HEK293 (cell line): ENCODE results near the gene TTF2.
A peak's percentile ranks its signal among the peaks of the same experiment; 100 is the strongest.

Experiments used
- CTCF ChIA-PET: fragments of 350-600 bp; formaldehyde crosslinking; extraction: SDS; loops from one replicate; lab custom pipeline; 2021; ENCODE audit warnings: antibody characterized with exemption; lab: Yijun Ruan, JAX
- POLR2A ChIA-PET: fragments of 300-600 bp; formaldehyde crosslinking; extraction: SDS; loops from one replicate; lab custom pipeline; 2020; ENCODE audit warnings: antibody characterized with exemption, inconsistent platforms; lab: Yijun Ruan, JAX
- H3K27ac ChIP-seq: fragments of 200-500 bp; sonication (Bioruptor generic); 2 replicates; pipeline ENCODE4 v1.5.1; 2014; ENCODE audit warnings: low read depth, low read length, control low read depth, inconsistent platforms; ENCODE audit errors: extremely low read depth
- H3K36me3 ChIP-seq, 2 experiments: fragments of 200-500 bp in 1 of 2; sonication (Bioruptor generic) in 1 of 2; 1 replicate in 1 of 2; 2 replicates in 1 of 2; pipeline ENCODE4 v1.5.1; 2014 to 2017; ENCODE audit warnings: inconsistent platforms in 2 of 2, low read length in 2 of 2; ENCODE audit not compliant: control insufficient read depth in 2 of 2, insufficient read depth in 1 of 2
- H3K4me1 ChIP-seq: fragments of 200-500 bp; sonication (Bioruptor generic); 2 replicates; pipeline ENCODE4 v1.5.1; 2014; ENCODE audit warnings: mild to moderate bottlenecking, low read length, inconsistent platforms; ENCODE audit not compliant: control insufficient read depth, insufficient read depth
- H3K4me3 ChIP-seq: 2 replicates; pipeline ENCODE4 v1.5.1; 2011; ENCODE audit warnings: low read depth, mild to moderate bottlenecking, control low read depth, low read length, moderate library complexity
- H3K9me3 ChIP-seq: fragments of 200-500 bp; sonication (Bioruptor generic); 2 replicates; pipeline ENCODE4 v1.5.1; 2014; ENCODE audit warnings: low read depth, low read length, inconsistent platforms; ENCODE audit not compliant: control insufficient read depth, insufficient read depth
- KLF10 ChIP-seq: fragments of 450-650 bp; IDR thresholded peaks from 2 replicates; pipeline ENCODE4 v1.5.1; 2018; ENCODE audit warnings: missing biosample characterization, mild to moderate bottlenecking, missing genetic modification characterization
- MEIS1 ChIP-seq: sonication (generic); formaldehyde crosslinking; IDR thresholded peaks from 2 replicates; pipeline ENCODE4 v1.8.1; 2022; ENCODE audit warnings: missing genetic modification reagents, mild to moderate bottlenecking, borderline replicate concordance
- MZF1 ChIP-seq: fragments of 450-650 bp; formaldehyde crosslinking; IDR thresholded peaks from 2 replicates; pipeline ENCODE4 v1.5.1; 2017; ENCODE audit warnings: missing biosample characterization, missing genetic modification characterization, borderline replicate concordance
- REPIN1 ChIP-seq: fragments of 450-650 bp; formaldehyde crosslinking; IDR thresholded peaks from 2 replicates; pipeline ENCODE4 v1.5.1; 2017; ENCODE audit warnings: missing biosample characterization, missing genetic modification characterization, low read depth
- ZFP41 ChIP-seq: fragments of 450-650 bp; formaldehyde crosslinking; IDR thresholded peaks from 2 replicates; pipeline ENCODE4 v1.5.1; 2016; ENCODE audit warnings: missing biosample characterization, missing genetic modification characterization, borderline replicate concordance
- ZNF221 ChIP-seq: fragments of 450-650 bp; formaldehyde crosslinking; IDR thresholded peaks from 2 replicates; pipeline ENCODE4 v1.5.1; 2017; ENCODE audit warnings: missing biosample characterization, missing genetic modification characterization, borderline replicate concordance
- ZNF530 ChIP-seq: fragments of 450-650 bp; formaldehyde crosslinking; IDR thresholded peaks from 2 replicates; pipeline ENCODE4 v1.5.1; 2016; ENCODE audit warnings: low read depth, missing biosample characterization, missing genetic modification characterization
- ZNF558 ChIP-seq: fragments of 450-650 bp; formaldehyde crosslinking; IDR thresholded peaks from 2 replicates; pipeline ENCODE4 v1.5.1; 2016; ENCODE audit warnings: missing biosample characterization, missing genetic modification characterization
- ZNF629 ChIP-seq: fragments of 450-650 bp; formaldehyde crosslinking; IDR thresholded peaks from 2 replicates; pipeline ENCODE4 v1.5.1; 2017; ENCODE audit warnings: missing biosample characterization, missing genetic modification characterization
- ZNF701 ChIP-seq: fragments of 450-650 bp; formaldehyde crosslinking; IDR thresholded peaks from 2 replicates; pipeline ENCODE4 v1.5.1; 2016; ENCODE audit warnings: missing biosample characterization, missing genetic modification characterization
- ZNF837 ChIP-seq: fragments of 450-650 bp; formaldehyde crosslinking; IDR thresholded peaks from 2 replicates; pipeline ENCODE4 v1.5.1; 2016; ENCODE audit warnings: missing biosample characterization, missing genetic modification characterization
- TF ChIP-seq, protein P1 (sequence below): fragments of 450-650 bp; formaldehyde crosslinking; IDR thresholded peaks from 2 replicates; pipeline ENCODE4 v1.5.1; 2016; ENCODE audit warnings: missing biosample characterization, missing genetic modification characterization
- TF ChIP-seq, protein P2 (sequence below): fragments of 450-650 bp; formaldehyde crosslinking; IDR thresholded peaks from 2 replicates; pipeline ENCODE4 v1.5.1; 2017; ENCODE audit warnings: missing biosample characterization, missing genetic modification characterization
- TF ChIP-seq, protein P3 (sequence below): fragments of 450-650 bp; formaldehyde crosslinking; IDR thresholded peaks from 2 replicates; pipeline ENCODE4 v1.5.0; 2017; ENCODE audit warnings: missing biosample characterization, missing genetic modification characterization, borderline replicate concordance
- TF ChIP-seq, protein P4 (sequence below): fragments of 450-650 bp; formaldehyde crosslinking; IDR thresholded peaks from 2 replicates; pipeline ENCODE4 v1.5.1; 2016; ENCODE audit warnings: missing biosample characterization, missing genetic modification characterization

The TTF2 gene

DNA sequence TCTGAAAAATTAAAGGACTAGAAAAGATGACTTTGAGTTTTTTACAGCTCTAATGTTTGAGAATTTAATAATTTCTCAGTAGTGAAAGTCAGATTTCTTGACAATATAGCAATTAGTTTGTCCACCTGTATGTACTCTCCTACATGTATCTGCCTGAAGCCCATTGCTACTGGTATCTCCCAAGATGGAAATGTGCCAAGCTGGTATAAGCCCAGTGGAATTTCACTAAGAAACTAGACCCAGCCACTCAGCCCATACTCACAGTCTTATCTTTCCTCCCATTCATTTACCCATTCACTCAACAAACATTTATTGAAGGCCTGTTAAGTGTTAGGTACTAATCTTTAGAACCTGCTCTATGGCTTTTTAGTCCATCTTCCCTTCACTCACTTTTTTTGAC, 83.0 kb downstream of the TTF2 start:
- H3K4me1 ChIP-seq = peaks cover 10% of the 10 kb centered on the region
- H3K9me3 ChIP-seq = no peaks in the 10 kb centered on the region
- TF ChIP-seq MZF1 (tag by site-specific recombination) = no peak
- TF ChIP-seq, protein P1, sequence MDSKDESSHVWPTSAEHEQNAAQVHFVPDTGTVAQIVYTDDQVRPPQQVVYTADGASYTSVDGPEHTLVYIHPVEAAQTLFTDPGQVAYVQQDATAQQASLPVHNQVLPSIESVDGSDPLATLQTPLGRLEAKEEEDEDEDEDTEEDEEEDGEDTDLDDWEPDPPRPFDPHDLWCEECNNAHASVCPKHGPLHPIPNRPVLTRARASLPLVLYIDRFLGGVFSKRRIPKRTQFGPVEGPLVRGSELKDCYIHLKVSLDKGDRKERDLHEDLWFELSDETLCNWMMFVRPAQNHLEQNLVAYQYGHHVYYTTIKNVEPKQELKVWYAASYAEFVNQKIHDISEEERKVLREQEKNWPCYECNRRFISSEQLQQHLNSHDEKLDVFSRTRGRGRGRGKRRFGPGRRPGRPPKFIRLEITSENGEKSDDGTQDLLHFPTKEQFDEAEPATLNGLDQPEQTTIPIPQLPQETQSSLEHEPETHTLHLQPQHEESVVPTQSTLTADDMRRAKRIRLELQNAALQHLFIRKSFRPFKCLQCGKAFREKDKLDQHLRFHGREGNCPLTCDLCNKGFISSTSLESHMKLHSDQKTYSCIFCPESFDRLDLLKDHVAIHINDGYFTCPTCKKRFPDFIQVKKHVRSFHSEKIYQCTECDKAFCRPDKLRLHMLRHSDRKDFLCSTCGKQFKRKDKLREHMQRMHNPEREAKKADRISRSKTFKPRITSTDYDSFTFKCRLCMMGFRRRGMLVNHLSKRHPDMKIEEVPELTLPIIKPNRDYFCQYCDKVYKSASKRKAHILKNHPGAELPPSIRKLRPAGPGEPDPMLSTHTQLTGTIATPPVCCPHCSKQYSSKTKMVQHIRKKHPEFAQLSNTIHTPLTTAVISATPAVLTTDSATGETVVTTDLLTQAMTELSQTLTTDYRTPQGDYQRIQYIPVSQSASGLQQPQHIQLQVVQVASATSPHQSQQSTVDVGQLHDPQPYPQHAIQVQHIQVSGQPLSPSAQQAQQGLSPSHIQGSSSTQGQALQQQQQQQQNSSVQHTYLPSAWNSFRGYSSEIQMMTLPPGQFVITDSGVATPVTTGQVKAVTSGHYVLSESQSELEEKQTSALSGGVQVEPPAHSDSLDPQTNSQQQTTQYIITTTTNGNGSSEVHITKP (tag by site-specific recombination) = peak; percentile 63
- H3K4me3 ChIP-seq = no peak overlapping the region
- H3K36me3 ChIP-seq = no peaks in the 10 kb centered on the region
- ChIA-PET CTCF (interaction anchor here (0.8 kb wide), 1 partner anchor 14 kb away, joined by 3 read pairs; no protein-coding TSS in a partner anchor), POLR2A (no interaction called here)
- H3K27ac ChIP-seq = no peak overlapping the region

DNA sequence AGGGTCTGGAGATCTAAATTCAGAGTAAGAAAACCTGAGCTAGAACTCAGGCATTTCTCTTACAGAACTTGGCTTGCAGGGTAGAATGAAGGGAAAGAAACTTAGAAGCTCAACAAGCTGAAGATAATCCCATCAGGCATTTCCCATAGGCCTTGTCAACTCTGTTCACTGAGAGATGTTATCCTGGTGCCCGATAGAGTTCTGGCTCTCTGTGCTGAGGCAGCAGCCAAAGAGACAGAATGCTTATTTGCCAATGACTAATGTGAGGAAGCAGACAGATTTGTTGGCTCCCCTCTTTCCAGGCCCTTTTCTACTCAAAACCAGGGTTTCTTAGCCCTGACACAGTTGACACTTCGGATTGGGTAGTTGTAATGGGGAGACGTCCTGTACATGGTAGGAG, 83.7 kb downstream of the TTF2 start:
- H3K4me1 ChIP-seq = peaks cover 10% of the 10 kb centered on the region
- no peak overlapping the region for H3K27ac ChIP-seq
- TF ChIP-seq ZNF530 (tag by site-specific recombination) (no peak), ZNF558 (tag by site-specific recombination) (no peak), REPIN1 (no peak)
- no peaks in the 10 kb centered on the region for H3K9me3 ChIP-seq
- no peak overlapping the region for H3K4me3 ChIP-seq
- no peaks in the 10 kb centered on the region for H3K36me3 ChIP-seq
- ChIA-PET CTCF (interaction anchor here (4.7 kb wide), 1 partner anchor 15 kb away, joined by 18 read pairs; no protein-coding TSS in a partner anchor), POLR2A (no interaction called here)

DNA sequence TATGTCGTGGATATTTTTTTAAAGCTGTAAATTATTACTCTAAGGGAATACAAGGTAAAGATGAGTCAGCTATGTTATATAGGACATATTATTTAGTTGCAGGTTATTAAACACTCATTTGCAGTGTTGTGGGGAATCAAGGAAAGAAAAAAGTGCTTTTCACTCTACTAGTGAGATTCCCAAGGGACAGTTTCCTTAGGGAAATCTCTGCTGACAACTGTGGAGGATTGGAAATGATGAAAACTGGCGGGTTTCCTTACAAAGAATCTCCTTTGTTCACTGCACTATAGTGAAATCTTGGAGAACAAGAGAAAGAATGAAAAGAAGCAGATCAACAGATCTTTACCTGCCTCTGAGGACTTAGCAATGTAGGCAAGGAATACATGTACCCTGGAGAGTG, 85.9 kb downstream of the TTF2 start:
- peaks cover 10% of the 10 kb centered on the region for H3K4me1 ChIP-seq
- TF ChIP-seq ZNF701 (tag by site-specific recombination) = no peak
- TF ChIP-seq, protein P2, sequence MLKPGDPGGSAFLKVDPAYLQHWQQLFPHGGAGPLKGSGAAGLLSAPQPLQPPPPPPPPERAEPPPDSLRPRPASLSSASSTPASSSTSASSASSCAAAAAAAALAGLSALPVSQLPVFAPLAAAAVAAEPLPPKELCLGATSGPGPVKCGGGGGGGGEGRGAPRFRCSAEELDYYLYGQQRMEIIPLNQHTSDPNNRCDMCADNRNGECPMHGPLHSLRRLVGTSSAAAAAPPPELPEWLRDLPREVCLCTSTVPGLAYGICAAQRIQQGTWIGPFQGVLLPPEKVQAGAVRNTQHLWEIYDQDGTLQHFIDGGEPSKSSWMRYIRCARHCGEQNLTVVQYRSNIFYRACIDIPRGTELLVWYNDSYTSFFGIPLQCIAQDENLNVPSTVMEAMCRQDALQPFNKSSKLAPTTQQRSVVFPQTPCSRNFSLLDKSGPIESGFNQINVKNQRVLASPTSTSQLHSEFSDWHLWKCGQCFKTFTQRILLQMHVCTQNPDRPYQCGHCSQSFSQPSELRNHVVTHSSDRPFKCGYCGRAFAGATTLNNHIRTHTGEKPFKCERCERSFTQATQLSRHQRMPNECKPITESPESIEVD (tag by site-specific recombination) = peak; percentile 53; the same call in 1 of the 2 replicates
- H3K9me3 ChIP-seq = no peaks in the 10 kb centered on the region
- CTCF ChIA-PET = interaction anchor here (0.8 to 4.7 kb wide), 2 partner anchors 14 to 17 kb away, joined by 3 to 18 read pairs; no protein-coding TSS in a partner anchor
- no peaks in the 10 kb centered on the region for H3K36me3 ChIP-seq
- POLR2A ChIA-PET = no interaction called here
- H3K27ac ChIP-seq = no peak overlapping the region
- no peak overlapping the region for H3K4me3 ChIP-seq

DNA sequence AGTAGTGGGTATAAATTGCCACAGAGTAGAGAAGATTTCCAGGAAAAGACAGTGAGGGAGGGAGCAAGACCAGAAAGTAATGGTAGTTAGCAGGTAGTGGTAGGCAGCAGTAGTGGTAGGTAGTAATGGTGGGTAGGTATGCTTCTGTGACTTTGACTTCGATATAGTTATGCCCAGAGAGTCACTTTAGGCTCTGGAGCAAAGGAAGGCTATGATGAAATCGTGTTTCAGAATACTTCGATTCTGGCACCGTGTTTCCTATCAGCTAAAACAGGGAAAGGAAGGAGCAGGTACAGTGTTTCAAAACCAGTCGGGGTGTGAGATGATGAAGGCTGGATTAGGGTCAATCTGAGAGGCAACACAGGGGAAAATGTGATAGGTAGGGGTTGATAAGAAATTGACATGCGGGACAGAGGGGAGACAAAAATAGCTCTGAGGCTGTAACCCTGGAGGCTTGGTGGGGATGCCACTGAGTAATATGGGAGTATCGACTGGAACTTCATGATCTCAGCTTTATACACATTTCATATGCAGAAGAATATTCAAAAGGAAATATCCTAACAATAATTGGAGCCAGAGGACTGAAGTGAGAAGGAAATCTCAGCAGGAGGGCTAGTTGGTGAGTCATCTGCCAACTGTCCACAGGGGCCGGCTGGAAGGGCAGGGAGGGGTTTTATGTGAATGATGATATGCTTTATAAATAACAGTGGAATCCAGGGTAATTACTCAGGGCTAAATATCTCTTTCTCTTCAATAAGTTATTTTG, 86.6 kb downstream of the TTF2 start:
- H3K36me3 ChIP-seq = no peaks in the 10 kb centered on the region
- ChIA-PET CTCF (interaction anchor here (0.8 to 4.7 kb wide), 2 partner anchors 15 to 18 kb away, joined by 3 to 18 read pairs; no protein-coding TSS in a partner anchor), POLR2A (no interaction called here)
- H3K4me3 ChIP-seq = no peak overlapping the region
- no peaks in the 10 kb centered on the region for H3K9me3 ChIP-seq
- peaks cover 10% of the 10 kb centered on the region for H3K4me1 ChIP-seq
- H3K27ac ChIP-seq = no peak overlapping the region
- TF ChIP-seq ZNF837 (tag by site-specific recombination) = no peak
- TF ChIP-seq MEIS1 (CRISPR knock-in tag) = no peak
- TF ChIP-seq ZFP41 (tag by site-specific recombination) = no peak
- TF ChIP-seq, protein P3, sequence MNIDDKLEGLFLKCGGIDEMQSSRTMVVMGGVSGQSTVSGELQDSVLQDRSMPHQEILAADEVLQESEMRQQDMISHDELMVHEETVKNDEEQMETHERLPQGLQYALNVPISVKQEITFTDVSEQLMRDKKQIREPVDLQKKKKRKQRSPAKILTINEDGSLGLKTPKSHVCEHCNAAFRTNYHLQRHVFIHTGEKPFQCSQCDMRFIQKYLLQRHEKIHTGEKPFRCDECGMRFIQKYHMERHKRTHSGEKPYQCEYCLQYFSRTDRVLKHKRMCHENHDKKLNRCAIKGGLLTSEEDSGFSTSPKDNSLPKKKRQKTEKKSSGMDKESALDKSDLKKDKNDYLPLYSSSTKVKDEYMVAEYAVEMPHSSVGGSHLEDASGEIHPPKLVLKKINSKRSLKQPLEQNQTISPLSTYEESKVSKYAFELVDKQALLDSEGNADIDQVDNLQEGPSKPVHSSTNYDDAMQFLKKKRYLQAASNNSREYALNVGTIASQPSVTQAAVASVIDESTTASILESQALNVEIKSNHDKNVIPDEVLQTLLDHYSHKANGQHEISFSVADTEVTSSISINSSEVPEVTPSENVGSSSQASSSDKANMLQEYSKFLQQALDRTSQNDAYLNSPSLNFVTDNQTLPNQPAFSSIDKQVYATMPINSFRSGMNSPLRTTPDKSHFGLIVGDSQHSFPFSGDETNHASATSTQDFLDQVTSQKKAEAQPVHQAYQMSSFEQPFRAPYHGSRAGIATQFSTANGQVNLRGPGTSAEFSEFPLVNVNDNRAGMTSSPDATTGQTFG (tag by site-specific recombination) = 0 out of 2 replicates have a peak, but pooled peaks have one; percentile 4
- TF ChIP-seq KLF10 (tag by site-specific recombination) = peak; percentile 36; the same call in 1 of the 2 replicates
- TF ChIP-seq ZNF629 (tag by site-specific recombination) = peak; percentile 70
- TF ChIP-seq, protein P4, sequence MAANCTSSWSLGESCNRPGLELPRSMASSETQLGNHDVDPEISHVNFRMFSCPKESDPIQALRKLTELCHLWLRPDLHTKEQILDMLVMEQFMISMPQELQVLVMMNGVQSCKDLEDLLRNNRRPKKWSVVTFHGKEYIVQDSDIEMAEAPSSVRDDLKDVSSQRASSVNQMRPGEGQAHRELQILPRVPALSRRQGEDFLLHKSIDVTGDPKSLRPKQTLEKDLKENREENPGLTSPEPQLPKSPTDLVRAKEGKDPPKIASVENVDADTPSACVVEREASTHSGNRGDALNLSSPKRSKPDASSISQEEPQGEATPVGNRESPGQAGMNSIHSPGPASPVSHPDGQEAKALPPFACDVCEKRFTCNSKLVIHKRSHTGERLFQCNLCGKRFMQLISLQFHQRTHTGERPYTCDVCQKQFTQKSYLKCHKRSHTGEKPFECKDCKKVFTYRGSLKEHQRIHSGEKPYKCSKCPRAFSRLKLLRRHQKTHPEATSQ = no peak
- no peak for TF ChIP-seq ZNF221 (tag by site-specific recombination)
